ENCODE data around the gene CLNK. TPM values are rescaled to one million over a fixed set of nuclear protein-coding genes. Genes with fewer than 3 reads are reported as not detected.
A peak's percentile ranks its signal among the peaks of the same experiment; 100 is the strongest.

CLNK gene
- total RNA-seq, 1 donor from 2014 or later: not detected

DNA sequence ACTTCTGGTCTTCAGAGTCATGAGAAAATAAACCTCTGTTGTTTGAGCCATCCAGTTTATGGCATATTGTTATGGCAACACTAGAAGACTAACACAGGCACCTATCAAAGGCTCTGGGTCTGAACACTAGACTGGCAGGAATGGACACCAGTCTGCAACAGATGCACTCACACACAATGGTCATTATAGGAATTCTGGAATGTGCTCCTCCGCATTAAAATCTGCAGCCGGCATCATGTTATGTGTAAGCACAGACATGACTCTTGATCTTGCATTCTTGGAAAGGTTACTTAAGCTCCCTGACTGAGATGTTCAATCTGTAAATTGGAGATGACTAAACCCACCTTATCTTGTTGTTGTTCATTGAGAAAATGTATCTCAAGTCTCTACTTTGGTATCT lies 115.1 kb downstream of the CLNK start:
- no peak for TF ChIP-seq CTCF (IDR thresholded peaks at IDR 0.05; ENCODE audit: borderline replicate concordance)
- Histone ChIP-seq H3K4me1 (no peaks in the 10 kb centered on the region), H3K9me3 (replicated peaks) (peaks cover 15% of the 10 kb centered on the region), H3K36me3 (no peaks in the 10 kb centered on the region), H3K27ac (replicated peaks) (no peak overlapping the region), H3K4me3 (no peak overlapping the region), H3K27me3 (ENCODE audit: low read depth) (peaks cover 19% of the 10 kb centered on the region)
- intact Hi-C loops (cut with micrococcal nuclease): no loop called here
- DNase-seq: no peak

- DNase-seq: no peak
- no peak overlapping the region for H3K4me3 ChIP-seq
Observed at GRCh38 chr4:10567766-10568165, 116.8 kb downstream of the CLNK start.

DNA sequence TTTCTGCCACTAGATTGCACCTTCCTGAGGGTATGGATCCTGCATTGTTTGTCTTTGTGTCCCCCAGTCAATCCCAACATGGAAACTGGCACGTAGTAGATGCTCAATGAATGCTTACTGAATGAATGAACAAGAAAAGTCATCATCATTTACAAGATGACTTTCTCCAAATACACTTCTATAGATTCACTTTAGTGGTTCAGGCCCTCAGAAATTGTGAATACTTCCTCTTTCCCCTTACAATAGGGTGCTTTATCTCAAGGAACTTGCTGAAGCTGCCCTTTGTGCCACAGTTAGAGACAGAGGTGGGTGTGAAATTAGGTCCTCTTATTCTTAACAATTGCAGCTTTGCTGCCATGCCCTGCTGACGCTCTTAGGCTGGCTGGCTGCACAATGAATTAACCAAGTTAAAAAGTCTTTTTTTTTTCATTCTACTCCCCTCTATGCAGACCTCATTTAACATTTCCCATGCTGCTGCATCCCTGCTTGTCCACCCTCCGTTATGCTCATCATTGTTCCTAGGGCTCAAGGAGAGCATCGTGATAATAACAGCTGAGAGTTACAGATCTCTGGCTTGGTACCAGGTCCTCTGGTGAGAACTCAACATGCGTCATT lies 119.3 kb downstream of the CLNK start:
- no peak for TF ChIP-seq CTCF (IDR thresholded peaks at IDR 0.05; ENCODE audit: borderline replicate concordance)
- Histone ChIP-seq H3K9me3 (replicated peaks) (peaks cover 15% of the 10 kb centered on the region), H3K4me3 (no peak overlapping the region), H3K27ac (replicated peaks) (no peak overlapping the region), H3K27me3 (ENCODE audit: low read depth) (peaks cover 31% of the 10 kb centered on the region), H3K36me3 (no peaks in the 10 kb centered on the region), H3K4me1 (no peaks in the 10 kb centered on the region)
- DNase-seq: no peak
- intact Hi-C loops (cut with micrococcal nuclease): no loop called here

More at GRCh38 chr4:10567766-10568165, 116.8 kb downstream of the CLNK start:
- Histone ChIP-seq H3K27me3 (ENCODE audit: low read depth) (peaks cover 7% of the 10 kb centered on the region), H3K4me1 (no peaks in the 10 kb centered on the region), H3K36me3 (no peaks in the 10 kb centered on the region), H3K27ac (replicated peaks) (no peak overlapping the region), H3K9me3 (replicated peaks) (peaks cover 15% of the 10 kb centered on the region)
- intact Hi-C loops (cut with micrococcal nuclease): no loop called here
- no peak for TF ChIP-seq CTCF (IDR thresholded peaks at IDR 0.05; ENCODE audit: borderline replicate concordance)

- Histone ChIP-seq H3K27ac (replicated peaks) (no peak overlapping the region), H3K36me3 (no peaks in the 10 kb centered on the region), H3K4me3 (no peak overlapping the region), H3K27me3 (ENCODE audit: low read depth) (peaks cover 46% of the 10 kb centered on the region), H3K4me1 (no peaks in the 10 kb centered on the region), H3K9me3 (replicated peaks) (no peaks in the 10 kb centered on the region)
- no peak for DNase-seq
- TF ChIP-seq CTCF (IDR thresholded peaks at IDR 0.05; ENCODE audit: borderline replicate concordance): peak; percentile 84
- intact Hi-C loops (cut with micrococcal nuclease): loop anchor here (5.0 kb wide), 1 partner anchor 392 kb away; no protein-coding TSS in a partner anchor
Observed at GRCh38 chr4:10554694-10555093, 129.9 kb downstream of the CLNK start.

DNA sequence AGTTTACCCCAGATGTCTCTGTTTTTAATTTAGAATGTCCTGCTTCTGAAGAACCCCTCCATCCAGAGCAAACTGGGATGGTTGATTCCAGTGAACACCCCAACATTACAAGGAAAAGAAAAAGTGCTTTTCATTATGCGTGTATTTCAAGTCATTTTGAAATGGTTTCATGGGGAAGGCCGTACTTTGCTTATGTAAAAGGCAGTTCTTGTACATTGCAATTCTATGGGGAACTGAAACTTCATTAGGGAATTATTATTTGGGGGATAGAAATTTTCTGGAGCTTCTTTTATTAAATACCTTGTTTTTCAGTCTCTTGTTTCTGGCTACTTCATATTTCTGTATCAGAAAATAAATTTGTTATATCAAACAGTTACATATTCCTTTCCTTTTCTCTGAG lies 130.4 kb downstream of the CLNK start:
- no peak overlapping the region for H3K4me3 ChIP-seq
- H3K27ac ChIP-seq (replicated peaks): no peak overlapping the region
- intact Hi-C loops (cut with micrococcal nuclease): loop anchor here (5.0 kb wide), 1 partner anchor 392 kb away; no protein-coding TSS in a partner anchor
- peaks cover 46% of the 10 kb centered on the region for H3K27me3 ChIP-seq (ENCODE audit: low read depth)
- no peak for DNase-seq
- no peaks in the 10 kb centered on the region for H3K9me3 ChIP-seq (replicated peaks)
- no peaks in the 10 kb centered on the region for H3K4me1 ChIP-seq
- TF ChIP-seq CTCF (IDR thresholded peaks at IDR 0.05; ENCODE audit: borderline replicate concordance): no peak
- H3K36me3 ChIP-seq: no peaks in the 10 kb centered on the region

Measured in left ventricle myocardium inferior (tissue), 1 donor.